RWPE2 (cell line): ENCODE results near the gene AGXT2.

Source experiments
- ATAC-seq: fragments of 200-7000 bp; cut with Tn5 transposase; 3 replicates; pipeline ENCODE4 v1.9.1; 2021; ENCODE audit warnings: low read depth
- DNase-seq: peaks from one replicate; pipeline ENCODE4 v3.0.0-alpha.2; 2020; ENCODE audit warnings: low spot score
- H3K27ac ChIP-seq: fragments of 450-650 bp; 2 replicates; pipeline ENCODE4 v1.5.1; 2017; ENCODE audit warnings: mild to moderate bottlenecking; ENCODE audit not compliant: poor library complexity, severe bottlenecking
- H3K27me3 ChIP-seq: fragments of 250-450 bp; sonication (Bioruptor Pico); 2 replicates; pipeline ENCODE4 v1.5.1; 2021; ENCODE audit warnings: mild to moderate bottlenecking, moderate library complexity; ENCODE audit not compliant: insufficient read depth, poor library complexity, severe bottlenecking
- H3K36me3 ChIP-seq: fragments of 250-450 bp; sonication (Bioruptor Pico); 2 replicates; pipeline ENCODE4 v1.5.1; 2020; ENCODE audit warnings: low read depth, mild to moderate bottlenecking, moderate library complexity
- H3K4me1 ChIP-seq: fragments of 250-450 bp; sonication (Bioruptor Pico); 2 replicates; pipeline ENCODE4 v1.5.1; 2021; ENCODE audit warnings: mild to moderate bottlenecking, moderate library complexity; ENCODE audit not compliant: insufficient read depth, poor library complexity, severe bottlenecking
- H3K4me3 ChIP-seq: fragments of 250-450 bp; sonication (Bioruptor Pico); 2 replicates; pipeline ENCODE4 v1.5.1; 2021; ENCODE audit warnings: mild to moderate bottlenecking, moderate library complexity; ENCODE audit not compliant: severe bottlenecking
- H3K9me3 ChIP-seq: fragments of 250-450 bp; sonication (Bioruptor Pico); 2 replicates; pipeline ENCODE4 v1.5.1; 2021; ENCODE audit warnings: mild to moderate bottlenecking, moderate library complexity; ENCODE audit not compliant: severe bottlenecking
- TF ChIP-seq, protein P1 (sequence below): fragments of 450-650 bp; IDR thresholded peaks from one replicate; pipeline ENCODE4 v1.5.1; 2017; ENCODE audit warnings: mild to moderate bottlenecking, moderate library complexity; ENCODE audit not compliant: poor library complexity, severe bottlenecking

Gene AGXT2

DNA sequence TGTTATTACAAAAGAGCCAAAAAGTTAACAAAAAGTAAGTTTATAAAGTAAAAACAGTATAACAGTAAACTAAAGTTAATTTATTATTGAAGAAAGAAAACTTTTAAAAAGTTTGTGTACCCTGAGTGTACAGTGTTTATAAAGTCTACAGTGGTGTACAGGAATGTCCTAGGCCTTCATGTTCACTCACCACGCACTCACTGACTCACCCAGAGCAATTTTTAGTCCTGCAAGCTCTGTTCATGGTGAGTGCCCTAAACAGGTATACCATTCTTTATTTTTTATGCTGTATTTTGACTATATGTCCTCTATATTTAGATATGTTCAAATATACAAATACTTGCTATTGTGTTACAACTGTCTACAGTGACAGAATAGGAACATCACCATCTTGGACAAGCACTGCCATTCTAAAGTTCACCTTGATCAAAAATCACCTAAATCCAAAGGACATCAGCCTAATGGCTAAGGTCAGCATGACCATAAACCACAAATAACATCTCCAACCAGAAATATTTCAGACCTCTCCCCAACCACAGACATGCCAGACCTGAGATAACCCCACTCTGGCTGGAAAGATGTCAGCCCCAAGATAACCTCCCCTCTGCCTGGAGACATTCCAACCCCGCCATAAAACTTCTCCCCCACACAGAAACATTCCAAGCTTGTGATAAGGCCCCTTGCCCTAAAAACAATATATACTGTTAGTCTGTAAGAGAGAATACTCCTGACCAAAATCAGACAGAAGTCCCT is 56.1 kb downstream of the AGXT2 start:
- no peaks in the 10 kb centered on the region for H3K4me1 ChIP-seq
- DNase-seq (no peak), ATAC-seq (no peak)
- H3K36me3 ChIP-seq, result no peaks in the 10 kb centered on the region
- peaks cover 11% of the 10 kb centered on the region for H3K27me3 ChIP-seq
- H3K4me3 ChIP-seq, result no peak overlapping the region
- TF ChIP-seq, protein P1, sequence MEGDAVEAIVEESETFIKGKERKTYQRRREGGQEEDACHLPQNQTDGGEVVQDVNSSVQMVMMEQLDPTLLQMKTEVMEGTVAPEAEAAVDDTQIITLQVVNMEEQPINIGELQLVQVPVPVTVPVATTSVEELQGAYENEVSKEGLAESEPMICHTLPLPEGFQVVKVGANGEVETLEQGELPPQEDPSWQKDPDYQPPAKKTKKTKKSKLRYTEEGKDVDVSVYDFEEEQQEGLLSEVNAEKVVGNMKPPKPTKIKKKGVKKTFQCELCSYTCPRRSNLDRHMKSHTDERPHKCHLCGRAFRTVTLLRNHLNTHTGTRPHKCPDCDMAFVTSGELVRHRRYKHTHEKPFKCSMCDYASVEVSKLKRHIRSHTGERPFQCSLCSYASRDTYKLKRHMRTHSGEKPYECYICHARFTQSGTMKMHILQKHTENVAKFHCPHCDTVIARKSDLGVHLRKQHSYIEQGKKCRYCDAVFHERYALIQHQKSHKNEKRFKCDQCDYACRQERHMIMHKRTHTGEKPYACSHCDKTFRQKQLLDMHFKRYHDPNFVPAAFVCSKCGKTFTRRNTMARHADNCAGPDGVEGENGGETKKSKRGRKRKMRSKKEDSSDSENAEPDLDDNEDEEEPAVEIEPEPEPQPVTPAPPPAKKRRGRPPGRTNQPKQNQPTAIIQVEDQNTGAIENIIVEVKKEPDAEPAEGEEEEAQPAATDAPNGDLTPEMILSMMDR, result no peak
- no peak overlapping the region for H3K27ac ChIP-seq
- H3K9me3 ChIP-seq, result no peaks in the 10 kb centered on the region

DNA sequence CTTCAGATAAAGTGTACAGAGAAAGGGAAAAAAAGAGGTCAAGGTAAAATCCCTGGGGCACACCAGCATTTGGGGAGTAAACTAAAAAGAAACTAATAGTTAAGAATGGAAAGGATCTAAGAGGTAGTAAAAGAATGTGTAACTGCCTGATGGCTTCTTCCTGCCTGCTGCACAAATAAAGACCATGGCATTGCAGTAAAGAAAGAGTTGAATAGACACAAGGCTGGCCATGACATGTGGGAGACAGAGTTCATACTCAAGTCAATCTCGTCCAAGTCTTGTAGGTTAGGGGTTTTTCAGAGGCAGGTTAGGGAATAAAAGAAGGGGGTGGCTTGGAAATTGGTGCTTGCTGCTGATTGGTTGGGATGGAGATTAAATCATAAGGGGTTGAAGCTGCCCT is 60.8 kb downstream of the AGXT2 start:
- Histone ChIP-seq H3K4me1 (no peaks in the 10 kb centered on the region), H3K36me3 (no peaks in the 10 kb centered on the region), H3K9me3 (peaks cover 5% of the 10 kb centered on the region), H3K27ac (no peak overlapping the region), H3K4me3 (no peak overlapping the region), H3K27me3 (no peaks in the 10 kb centered on the region)
- no peak for ATAC-seq
- TF ChIP-seq, protein P1, result no peak
- no peak for DNase-seq

DNA sequence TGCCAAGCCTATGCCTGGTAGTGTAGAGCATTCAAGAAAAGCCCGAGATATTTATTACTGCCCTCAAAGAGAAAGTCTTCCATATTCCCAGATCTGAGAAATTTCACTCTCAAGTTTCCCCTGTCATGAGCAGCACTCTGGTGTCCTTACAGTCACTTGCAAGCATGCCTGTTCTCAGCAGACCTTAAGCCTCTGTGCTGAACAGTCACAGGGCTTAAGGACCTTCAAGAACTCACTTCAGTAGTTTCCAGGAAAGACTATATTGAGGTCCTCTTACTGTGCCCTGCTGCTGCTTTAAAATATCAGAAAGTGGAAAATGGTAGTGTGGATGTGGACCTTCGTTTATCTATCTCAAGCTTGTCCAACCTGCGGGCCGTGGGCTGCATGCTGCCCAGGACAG is 64.9 kb downstream of the AGXT2 start:
- TF ChIP-seq, protein P1, result no peak

DNA sequence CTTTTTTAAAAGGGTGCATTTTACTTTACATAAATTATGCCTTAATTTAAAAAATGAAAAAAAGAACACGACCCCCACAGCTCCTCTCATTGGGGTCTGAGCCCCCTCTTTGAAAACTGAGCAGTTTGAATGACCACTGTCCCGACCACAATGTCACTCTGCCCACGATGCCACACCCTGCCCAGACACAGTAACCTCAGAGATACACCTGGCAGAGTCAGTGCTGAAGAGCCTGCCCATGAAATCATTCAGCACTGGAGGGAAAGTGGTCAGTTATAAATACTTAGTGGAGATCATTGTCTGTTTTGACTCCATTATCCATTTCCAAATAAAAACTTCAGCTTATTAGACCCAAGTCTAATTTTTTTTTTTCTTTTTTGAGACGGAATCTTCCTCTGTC is 69.1 kb downstream of the AGXT2 start:
- TF ChIP-seq, protein P1, result no peak
- Histone ChIP-seq H3K4me3 (no peak overlapping the region), H3K9me3 (no peaks in the 10 kb centered on the region), H3K27ac (no peak overlapping the region), H3K4me1 (no peaks in the 10 kb centered on the region), H3K27me3 (no peaks in the 10 kb centered on the region), H3K36me3 (no peaks in the 10 kb centered on the region)
- DNase-seq, result no peak
- ATAC-seq, result no peak

More for the DNA sequence above, 64.9 kb downstream of the AGXT2 start:
- Histone ChIP-seq H3K9me3 (peaks cover 5% of the 10 kb centered on the region), H3K36me3 (no peaks in the 10 kb centered on the region), H3K27me3 (no peaks in the 10 kb centered on the region), H3K4me3 (no peak overlapping the region), H3K27ac (no peak overlapping the region), H3K4me1 (no peaks in the 10 kb centered on the region)
- DNase-seq, result no peak
- ATAC-seq, result no peak

DNA sequence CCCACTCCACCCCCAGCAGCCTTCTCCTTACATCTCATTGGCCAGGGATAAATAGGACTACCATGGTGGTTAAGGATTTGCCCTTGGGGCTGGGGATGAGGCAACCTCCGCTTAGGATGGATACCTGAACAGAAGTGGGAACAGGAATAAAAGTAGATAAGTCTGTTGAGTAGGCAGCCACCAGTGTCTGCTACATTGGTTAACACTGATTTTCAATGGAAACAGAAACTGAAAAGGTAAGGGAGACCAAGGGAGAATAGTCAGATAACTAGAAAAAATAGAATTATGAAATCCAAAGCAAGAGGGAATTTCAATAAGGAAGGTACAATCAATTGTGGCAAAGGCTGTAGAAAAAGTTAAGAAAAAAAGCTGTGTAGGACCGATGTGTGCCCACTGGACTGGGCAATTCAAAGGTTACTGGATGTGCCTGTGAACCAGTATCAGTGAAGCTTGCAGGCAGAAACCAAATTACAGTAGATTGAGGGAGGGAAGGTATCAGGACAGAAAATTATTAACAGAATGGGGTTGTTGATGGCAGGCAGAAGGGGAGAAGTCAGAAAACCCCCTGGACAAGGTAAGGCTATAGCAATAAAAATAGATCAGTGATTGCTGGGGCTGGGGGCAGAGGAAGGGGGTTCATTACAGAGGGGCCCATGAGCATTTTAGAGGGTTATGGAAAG is 69.7 kb downstream of the AGXT2 start:
- H3K36me3 ChIP-seq, result no peaks in the 10 kb centered on the region
- H3K4me1 ChIP-seq, result no peaks in the 10 kb centered on the region
- no peak overlapping the region for H3K27ac ChIP-seq
- TF ChIP-seq, protein P1, result no peak
- ATAC-seq (no peak), DNase-seq (no peak)
- H3K4me3 ChIP-seq, result no peak overlapping the region
- H3K27me3 ChIP-seq, result no peaks in the 10 kb centered on the region
- H3K9me3 ChIP-seq, result no peaks in the 10 kb centered on the region
